H1 (cell line): ENCODE measurements around the gene PIBF1. TPM values are rescaled to one million over a fixed set of nuclear protein-coding genes. Genes with fewer than 3 reads are reported as not detected.
A peak's percentile ranks its signal among the peaks of the same experiment; 100 is the strongest.

ENCODE experiments used
- CEBPB ChIP-seq: IDR thresholded peaks from 2 replicates; pipeline ENCODE4 v1.6.1; 2012; ENCODE audit warnings: low read depth, low read length
- CREB1 ChIP-seq: IDR thresholded peaks from 2 replicates; pipeline ENCODE4 v1.6.1; 2012; ENCODE audit warnings: inconsistent platforms
- GABPA ChIP-seq: IDR thresholded peaks from 2 replicates; pipeline ENCODE4 v1.6.1; 2011; ENCODE audit warnings: mild to moderate bottlenecking, low read length, moderate library complexity, borderline replicate concordance; ENCODE audit not compliant: insufficient read depth
- NANOG ChIP-seq: IDR thresholded peaks from 2 replicates; pipeline ENCODE4 v1.6.1; 2011; ENCODE audit warnings: low read length, low read depth, mild to moderate bottlenecking, inconsistent platforms; ENCODE audit not compliant: insufficient read depth, poor library complexity, severe bottlenecking
- POLR2AphosphoS5 ChIP-seq: IDR thresholded peaks from 2 replicates; pipeline ENCODE4 v1.6.1; 2011; ENCODE audit warnings: low read depth, low read length
- POU5F1 ChIP-seq: IDR thresholded peaks from 2 replicates; pipeline ENCODE4 v1.6.1; 2011; ENCODE audit warnings: low read depth, mild to moderate bottlenecking, low read length, moderate library complexity
- RNF2 ChIP-seq: fragments of 200-900, 300-1000 bp; sonication (generic); IDR thresholded peaks from 2 replicates; pipeline ENCODE4 v1.7.1; 2016; ENCODE audit warnings: borderline replicate concordance, low read depth, mild to moderate bottlenecking, antibody characterized with exemption, low read length; ENCODE audit not compliant: poor library complexity, severe bottlenecking; ENCODE audit errors: missing control alignments
- SIX5 ChIP-seq: IDR thresholded peaks from 2 replicates; pipeline ENCODE4 v1.6.1; 2011; ENCODE audit warnings: mild to moderate bottlenecking, low read depth, low read length
- SP1 ChIP-seq: IDR thresholded peaks from 2 replicates; pipeline ENCODE4 v1.6.1; 2011; ENCODE audit warnings: low read depth, low read length
- SP2 ChIP-seq: IDR thresholded peaks from 2 replicates; pipeline ENCODE4 v1.6.1; 2012; ENCODE audit warnings: mild to moderate bottlenecking, low read length, inconsistent platforms
- TAF1 ChIP-seq: IDR thresholded peaks from 2 replicates; pipeline ENCODE4 v1.6.1; 2011; ENCODE audit warnings: mild to moderate bottlenecking, low read depth, low read length
- TBP ChIP-seq: IDR thresholded peaks from 2 replicates; pipeline ENCODE4 v1.6.1; 2011; ENCODE audit warnings: low read depth, low read length, improper control_type of control experiment
- polyA plus RNA-seq, 7 experiments: library from polyadenylated mRNA; depleted of rRNA in 3 of 7; stranded (reverse) in 5 of 7; unstranded in 2 of 7; fragments of >200 nt in 5 of 7; fragments of 200-250 nt in 2 of 7; gene quantifications; 1 replicate in 5 of 7; 2 replicates in 1 of 7; 4 replicates in 1 of 7; pipeline versions ENCODE4 v1.2.1 to v1.2.3, GENCODE V29; 2011 to 2013; ENCODE audit warnings: missing spikeins in 2 of 7, mixed read lengths in 2 of 7
- total RNA-seq: library from RNA; stranded (reverse); fragmentation: NEBNext Ultra II Directional; extraction: Animal tissue kit (Norgen Biotek cat#: 25700); gene quantifications from 2 replicates; pipeline ENCODE4 v1.2.1, GENCODE V29; 2021
- TF ChIP-seq, protein P1 (sequence below): IDR thresholded peaks from 2 replicates; pipeline ENCODE4 v1.6.1; 2011; ENCODE audit warnings: low read length, improper control_type of control experiment

The PIBF1 gene
- total and polyA plus RNA-seq, 2 of the 8 experiments (the other 6 are each of a cell fraction or from before 2014, with no cell fraction given) = 1.1 to 13.2 TPM

DNA sequence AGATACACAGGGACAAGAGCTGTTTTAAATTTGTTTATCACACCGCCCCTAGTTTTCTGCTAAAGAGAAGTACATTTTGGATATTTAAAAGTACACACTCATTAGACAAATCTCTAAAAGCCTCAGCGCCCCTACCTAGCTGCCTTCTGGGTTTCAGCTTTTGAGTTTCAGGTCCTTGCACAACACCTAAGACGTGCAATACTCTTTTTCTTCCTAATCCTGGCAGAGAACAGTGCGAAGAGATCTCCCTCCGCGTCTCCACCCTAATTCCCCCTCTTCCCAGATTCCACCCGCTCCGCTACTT lies 276.5 kb downstream of the PIBF1 start (continued):
- no peak for TF ChIP-seq POLR2AphosphoS5
- TF ChIP-seq TBP = no peak
- no peak for TF ChIP-seq SIX5
- TF ChIP-seq NANOG = no peak
- TF ChIP-seq, protein P1, sequence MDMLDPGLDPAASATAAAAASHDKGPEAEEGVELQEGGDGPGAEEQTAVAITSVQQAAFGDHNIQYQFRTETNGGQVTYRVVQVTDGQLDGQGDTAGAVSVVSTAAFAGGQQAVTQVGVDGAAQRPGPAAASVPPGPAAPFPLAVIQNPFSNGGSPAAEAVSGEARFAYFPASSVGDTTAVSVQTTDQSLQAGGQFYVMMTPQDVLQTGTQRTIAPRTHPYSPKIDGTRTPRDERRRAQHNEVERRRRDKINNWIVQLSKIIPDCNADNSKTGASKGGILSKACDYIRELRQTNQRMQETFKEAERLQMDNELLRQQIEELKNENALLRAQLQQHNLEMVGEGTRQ = no peak
- no peak for TF ChIP-seq GABPA
- peak; percentile 60; the same call in 1 of the 2 replicates for TF ChIP-seq CEBPB
- TF ChIP-seq POU5F1 = no peak
- no peak for TF ChIP-seq SP1
- no peak for TF ChIP-seq RNF2
- no peak for TF ChIP-seq CREB1
- TF ChIP-seq TAF1 = no peak
- no peak for TF ChIP-seq SP2
